HG03457 (cell line): ENCODE measurements around the gene RNF152.

Experiments used
- ATAC-seq: cut with Tn5 transposase; IDR thresholded peaks from one replicate; pipeline ENCODE4 v1.9.1; 2021; ENCODE audit warnings: moderate number of reproducible peaks; ENCODE audit not compliant: unreplicated experiment

RNF152 gene

GRCh38 chr18:61894751-61895524 is 2.1 kb upstream of the RNF152 start:
- no peak for ATAC-seq

DNA sequence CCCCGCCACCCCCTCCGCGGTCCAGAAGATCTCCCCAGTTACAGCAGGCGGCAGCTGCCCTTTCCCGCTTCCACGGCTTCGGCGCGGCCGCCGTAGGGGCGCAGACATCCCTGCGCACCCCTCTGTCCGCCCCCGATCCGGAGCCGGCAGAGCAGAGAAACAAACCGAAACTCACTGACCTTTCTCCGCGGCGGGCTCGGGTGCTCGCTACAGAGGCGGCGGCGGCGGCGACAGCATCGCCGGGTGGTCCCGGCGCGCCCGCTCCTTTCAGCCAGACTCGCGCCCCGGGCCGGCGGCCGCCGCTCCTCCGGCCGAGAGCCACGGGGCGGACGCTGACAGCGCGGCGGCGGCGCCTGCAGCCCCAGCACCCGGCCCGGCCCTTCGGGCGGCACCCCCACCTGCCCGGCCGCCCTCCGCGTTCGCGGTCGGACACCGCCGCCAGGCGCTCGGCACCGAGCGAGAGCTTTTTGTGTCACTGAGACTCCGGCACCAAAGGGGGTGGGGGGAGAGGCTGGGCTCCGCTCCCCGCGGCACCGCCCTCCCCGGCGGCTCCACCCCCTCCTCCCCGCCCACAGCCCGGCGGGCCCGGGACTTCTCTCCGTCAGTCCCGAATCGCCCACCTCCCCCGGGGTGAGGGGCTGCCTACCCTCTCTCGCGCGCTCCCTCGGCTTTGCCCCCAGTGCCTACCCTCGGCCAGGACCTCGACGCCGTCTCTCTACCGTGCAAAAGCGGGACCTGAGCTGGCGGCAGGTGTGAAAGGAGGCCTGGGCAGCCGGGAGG is 1.4 kb upstream of the RNF152 start:
- ATAC-seq, result peak; percentile 68

DNA sequence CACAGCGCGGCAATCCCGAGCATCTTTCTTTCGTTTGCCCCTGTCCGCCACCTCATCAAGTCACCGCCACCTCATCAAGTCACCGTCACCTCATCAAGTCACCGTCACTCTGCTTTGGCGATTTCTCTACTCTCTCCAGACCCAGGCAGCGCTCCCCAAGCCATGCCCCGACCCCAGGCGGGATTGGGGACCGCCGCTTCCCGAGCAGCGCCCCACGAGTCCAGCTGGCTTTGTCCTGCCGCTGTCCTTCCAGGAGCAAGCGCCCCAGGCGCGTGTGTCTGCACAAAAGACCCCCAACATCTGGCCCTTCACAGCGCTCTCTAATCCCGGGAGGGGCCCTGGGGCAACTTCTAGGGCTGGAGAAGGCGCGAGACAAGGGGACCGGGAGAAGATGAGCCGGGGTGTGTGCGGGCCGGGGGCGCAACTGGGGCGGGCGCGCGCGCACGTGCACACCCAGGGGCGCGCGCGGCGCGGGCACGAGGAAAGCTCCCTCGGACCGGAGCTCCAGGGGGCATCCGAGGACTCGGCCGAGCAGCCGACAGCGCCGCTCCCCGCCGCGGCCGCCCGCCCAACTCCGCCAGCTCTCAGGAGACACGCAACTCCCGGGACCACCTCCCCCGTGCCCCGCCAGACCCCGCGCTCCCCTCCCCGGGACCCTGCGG is 633 bp upstream of the RNF152 start:
- no peak for ATAC-seq

DNA sequence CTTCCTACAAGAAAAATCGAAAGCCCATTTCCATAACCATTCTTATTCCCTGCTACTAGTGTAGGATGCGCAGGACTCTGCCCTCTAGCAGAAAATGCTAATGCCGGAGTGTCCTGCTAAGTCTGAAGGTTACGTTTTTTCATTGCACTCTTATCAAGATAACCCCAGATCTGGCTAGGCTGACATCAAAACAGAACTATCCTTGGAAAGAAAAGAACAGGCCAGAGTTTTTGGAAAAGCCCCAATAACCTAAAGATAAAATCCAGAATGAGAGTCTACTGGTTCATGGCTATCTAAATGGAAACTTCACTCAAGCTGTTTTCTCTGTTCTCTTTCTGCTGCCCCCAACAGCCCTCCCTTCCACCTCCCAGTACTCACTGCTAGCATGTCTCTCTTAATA is 913 bp downstream of the RNF152 start:
- ATAC-seq, result no peak

DNA sequence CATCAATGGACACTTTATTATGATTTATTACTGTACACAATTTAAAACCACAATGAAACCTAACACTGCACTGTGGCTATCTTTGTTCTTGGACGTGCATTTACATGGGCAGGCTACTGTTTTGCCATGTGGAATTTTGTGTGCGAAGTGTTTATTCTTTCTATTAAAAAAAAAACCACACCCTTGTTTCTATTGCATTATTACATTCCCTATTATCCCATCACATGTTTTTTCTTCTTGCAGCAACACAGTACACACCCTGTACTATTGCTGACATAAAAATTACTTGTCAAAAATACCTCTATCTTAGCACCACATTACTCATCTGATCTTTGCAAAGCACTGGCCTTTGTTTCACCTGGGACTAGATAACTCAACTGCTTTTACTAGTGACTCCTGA is 1.5 kb downstream of the RNF152 start:
- ATAC-seq, result no peak

DNA sequence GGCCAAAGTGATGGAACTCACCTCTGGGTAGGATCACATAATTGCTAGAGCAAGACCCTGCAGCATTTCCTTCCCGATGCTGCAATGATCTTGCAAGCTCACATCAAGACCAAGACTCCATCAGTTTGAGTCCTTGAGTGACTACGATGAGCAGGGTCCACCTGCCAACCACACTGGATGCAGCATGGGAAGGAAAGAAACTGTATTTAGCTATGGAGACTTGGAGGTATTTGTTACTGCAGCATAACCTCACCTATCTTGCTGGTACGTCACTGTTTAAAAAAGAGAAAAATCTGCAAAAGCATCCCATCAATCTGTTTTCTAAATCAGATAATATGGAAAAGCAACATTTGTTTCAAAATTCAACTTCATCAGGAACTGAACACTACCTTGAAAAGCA is 2.5 kb downstream of the RNF152 start:
- no peak for ATAC-seq

- ATAC-seq, result no peak
These were observed 3.3 kb downstream of the RNF152 start for GRCh38 chr18:61889541-61889940.

DNA sequence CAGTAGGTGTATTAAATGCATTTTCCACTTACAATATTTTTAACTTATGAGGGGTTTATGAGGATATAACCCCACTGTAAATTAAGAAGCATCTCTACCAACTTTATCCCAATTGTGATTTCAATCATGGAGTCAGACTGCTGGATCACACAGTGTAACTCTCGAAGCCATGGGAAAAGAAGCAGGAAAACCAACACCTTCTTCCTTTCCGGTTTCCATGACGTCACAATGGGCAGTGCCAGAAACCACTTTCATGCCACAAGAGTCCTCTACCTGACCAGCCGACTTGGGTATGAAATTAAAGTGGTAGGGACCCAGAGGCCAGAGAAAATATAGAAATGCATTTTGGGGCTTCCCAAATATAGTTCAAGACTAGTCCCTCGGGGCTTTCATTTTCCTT is 4.2 kb downstream of the RNF152 start:
- ATAC-seq, result no peak

- ATAC-seq, result no peak
These were observed 5.0 kb downstream of the RNF152 start for GRCh38 chr18:61887838-61888237.

DNA sequence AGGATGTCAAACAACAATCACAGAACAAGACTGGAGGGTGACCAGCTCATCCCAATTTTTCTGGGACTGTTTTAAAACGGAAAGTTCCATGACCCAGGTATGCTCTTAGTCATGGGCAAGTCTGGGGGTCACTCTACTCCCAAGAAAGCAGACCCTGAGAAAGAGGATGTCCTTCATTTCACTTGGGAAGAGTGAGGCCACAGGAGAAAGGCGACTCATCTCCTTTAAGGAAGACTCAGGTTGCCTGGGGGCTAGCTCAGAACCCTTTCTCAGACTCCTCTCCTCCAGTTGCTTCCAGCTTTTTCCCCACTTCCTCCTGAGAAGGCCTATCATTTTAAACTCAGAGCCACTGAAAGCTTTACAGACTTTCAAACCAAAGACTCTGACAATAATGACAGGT is 9.3 kb downstream of the RNF152 start:
- no peak for ATAC-seq

DNA sequence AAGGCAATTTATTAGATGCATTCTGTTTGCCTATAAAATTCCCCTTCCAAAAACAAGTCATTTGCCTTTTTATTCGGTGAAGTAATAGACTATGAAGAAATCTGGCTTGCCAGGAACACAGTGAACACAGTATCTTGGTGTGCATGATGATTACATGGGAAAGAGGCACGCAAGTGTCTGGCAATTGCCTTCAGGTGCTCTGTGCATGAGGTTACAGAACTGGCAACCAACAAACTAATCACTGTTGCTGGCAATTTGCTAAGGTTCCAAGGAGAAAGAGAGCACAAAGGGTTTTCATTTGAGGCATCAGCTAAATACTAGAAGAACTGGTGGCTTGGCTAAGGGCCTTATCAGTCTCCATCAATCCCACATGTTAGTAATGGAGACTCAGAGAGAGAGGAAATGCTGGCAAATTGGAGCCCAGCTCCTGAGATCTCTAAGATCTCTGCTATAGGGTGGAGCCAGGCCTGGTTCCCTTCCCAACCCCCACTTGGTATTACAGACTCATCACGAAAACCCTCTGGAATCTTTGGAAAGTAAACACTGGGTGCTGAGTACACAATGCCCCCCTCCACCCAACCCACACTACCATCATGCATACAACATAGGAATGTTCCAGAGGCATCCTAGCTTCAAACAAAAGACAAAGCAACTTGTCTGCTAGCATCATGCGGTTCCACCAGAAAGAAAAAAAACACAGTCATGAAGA is 10.4 kb downstream of the RNF152 start:
- ATAC-seq, result no peak

GRCh38 chr18:61876899-61877298 is 15.9 kb downstream of the RNF152 start:
- ATAC-seq, result no peak

GRCh38 chr18:61870151-61870550 is 22.7 kb downstream of the RNF152 start:
- no peak for ATAC-seq

GRCh38 chr18:61869636-61870035 is 23.2 kb downstream of the RNF152 start:
- no peak for ATAC-seq

GRCh38 chr18:61865466-61866175 is 27.2 kb downstream of the RNF152 start:
- ATAC-seq, result no peak

DNA sequence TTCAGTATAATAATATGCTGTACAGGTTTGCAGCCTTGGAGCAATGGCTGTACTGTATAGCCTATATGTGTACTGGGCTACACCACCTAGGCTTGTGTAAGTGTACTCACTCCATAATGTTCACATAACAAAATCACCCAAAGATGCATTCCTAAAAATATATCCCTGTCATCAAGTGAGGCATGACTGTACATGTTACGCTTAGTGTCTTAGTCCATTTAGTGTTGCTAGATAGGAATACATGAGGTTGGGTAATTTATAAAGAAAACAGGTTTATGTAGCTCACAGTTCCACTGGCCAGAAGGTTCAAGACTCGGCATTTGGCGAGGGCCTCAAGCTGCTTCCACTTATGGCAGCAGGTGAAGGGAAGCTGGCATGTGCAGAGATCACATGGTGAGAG is 31.4 kb downstream of the RNF152 start:
- ATAC-seq, result no peak

- ATAC-seq, result no peak
These were observed 32.5 kb downstream of the RNF152 start for GRCh38 chr18:61860302-61860701.

- no peak for ATAC-seq
These were observed 33.7 kb downstream of the RNF152 start for GRCh38 chr18:61859113-61859512.

GRCh38 chr18:61856678-61857077 is 36.1 kb downstream of the RNF152 start:
- no peak for ATAC-seq
